Esophagus squamous epithelium (tissue), 4 donors: ENCODE measurements around the gene NNT.
"Not testable (repeated sequence)": the region's sequence is repeated elsewhere in the genome, so short reads cannot be mapped to it uniquely, and the experiment has no call there.

Source experiments
- POLR2A ChIP-seq, 4 donors: fragments of 450-650 bp; IDR thresholded peaks; one replicate each; pipeline ENCODE4 v1.6.1; 2017; ENCODE audit warnings: antibody characterized with exemption in 4 of 4, mild to moderate bottlenecking in 4 of 4, moderate library complexity in 3 of 4
- TF ChIP-seq, protein P1 (sequence below), 6 experiments: fragments of 450-650 bp in 4 of 6; fragments of 200-600 bp in 2 of 6; sonication (generic) in 2 of 6; IDR thresholded peaks; one replicate each; pipeline ENCODE4 v1.5.1; 2016 to 2019; ENCODE audit warnings: antibody characterized with exemption in 6 of 6, mild to moderate bottlenecking in 4 of 6, moderate library complexity in 4 of 6

DNA sequence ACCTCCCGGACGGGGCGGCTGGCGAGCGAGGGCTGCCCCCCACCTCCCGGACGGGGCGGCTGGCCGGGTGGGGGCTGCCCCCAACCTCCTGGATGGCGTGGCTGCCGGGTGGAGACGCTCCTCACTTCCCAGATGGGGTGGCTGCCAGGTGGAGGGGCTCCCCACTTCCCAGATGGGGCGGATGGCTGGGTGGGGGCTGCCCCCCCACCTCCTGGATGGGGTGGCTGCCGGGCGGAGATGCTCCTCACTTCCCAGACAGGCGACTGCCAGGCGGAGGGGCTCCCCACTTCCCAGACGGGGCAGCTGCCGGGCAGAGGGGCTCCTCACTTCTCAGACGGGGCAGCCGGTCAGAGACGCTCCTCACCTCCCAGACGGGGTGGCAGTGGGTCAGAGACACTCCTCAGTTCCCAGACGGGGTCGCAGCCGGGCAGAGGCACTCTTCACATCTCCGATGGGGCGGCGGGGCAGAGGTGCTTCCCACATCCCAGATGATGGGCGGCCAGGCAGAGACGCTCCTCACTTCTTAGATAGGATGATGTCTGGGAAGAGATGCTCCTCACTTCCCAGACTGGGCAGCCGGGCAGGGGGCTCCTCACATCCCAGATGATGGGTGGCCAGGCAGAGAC is 143.1 kb downstream of the NNT start:
- TF ChIP-seq, protein P1, sequence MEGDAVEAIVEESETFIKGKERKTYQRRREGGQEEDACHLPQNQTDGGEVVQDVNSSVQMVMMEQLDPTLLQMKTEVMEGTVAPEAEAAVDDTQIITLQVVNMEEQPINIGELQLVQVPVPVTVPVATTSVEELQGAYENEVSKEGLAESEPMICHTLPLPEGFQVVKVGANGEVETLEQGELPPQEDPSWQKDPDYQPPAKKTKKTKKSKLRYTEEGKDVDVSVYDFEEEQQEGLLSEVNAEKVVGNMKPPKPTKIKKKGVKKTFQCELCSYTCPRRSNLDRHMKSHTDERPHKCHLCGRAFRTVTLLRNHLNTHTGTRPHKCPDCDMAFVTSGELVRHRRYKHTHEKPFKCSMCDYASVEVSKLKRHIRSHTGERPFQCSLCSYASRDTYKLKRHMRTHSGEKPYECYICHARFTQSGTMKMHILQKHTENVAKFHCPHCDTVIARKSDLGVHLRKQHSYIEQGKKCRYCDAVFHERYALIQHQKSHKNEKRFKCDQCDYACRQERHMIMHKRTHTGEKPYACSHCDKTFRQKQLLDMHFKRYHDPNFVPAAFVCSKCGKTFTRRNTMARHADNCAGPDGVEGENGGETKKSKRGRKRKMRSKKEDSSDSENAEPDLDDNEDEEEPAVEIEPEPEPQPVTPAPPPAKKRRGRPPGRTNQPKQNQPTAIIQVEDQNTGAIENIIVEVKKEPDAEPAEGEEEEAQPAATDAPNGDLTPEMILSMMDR (IDR thresholded peaks at IDR 0.05): not testable (repeated sequence)
- TF ChIP-seq POLR2A (IDR thresholded peaks at IDR 0.05): not testable (repeated sequence)
